ENCODE measurements around the gene CASKIN2.

CASKIN2 gene

GRCh38 chr17:75518201-75518600, 2.9 kb upstream of the CASKIN2 start:
- no peak for DNase-seq

- DNase-seq: no peak
Measured at GRCh38 chr17:75517297-75517865, 2.0 kb upstream of the CASKIN2 start.

GRCh38 chr17:75516619-75517296, 1.4 kb upstream of the CASKIN2 start:
- peak; percentile 47 for DNase-seq

GRCh38 chr17:75516255-75516618, 900 bp upstream of the CASKIN2 start, which contains the start of gene TSEN54:
TSS of gene TSEN54 (plus strand) at chr17:75516528. CDS start at chr17:75516561, 33 bp downstream.
- DNase-seq: peak; percentile 98

GRCh38 chr17:75514919-75515495, 330 bp downstream of the CASKIN2 start:
- DNase-seq: no peak

GRCh38 chr17:75514299-75514918, 928 bp downstream of the CASKIN2 start:
- DNase-seq: no peak

GRCh38 chr17:75513641-75514000, 1.7 kb downstream of the CASKIN2 start:
- DNase-seq: no peak

GRCh38 chr17:75512926-75513640, 2.3 kb downstream of the CASKIN2 start:
- no peak for DNase-seq

GRCh38 chr17:75511610-75512575, 3.4 kb downstream of the CASKIN2 start:
- no peak for DNase-seq

GRCh38 chr17:75511270-75511609, 4.1 kb downstream of the CASKIN2 start:
- no peak for DNase-seq

- no peak for DNase-seq
Measured at GRCh38 chr17:75509528-75510258, 5.6 kb downstream of the CASKIN2 start.

GRCh38 chr17:75508931-75509361, 6.4 kb downstream of the CASKIN2 start:
- no peak for DNase-seq

GRCh38 chr17:75507733-75508719, 7.3 kb downstream of the CASKIN2 start:
- no peak for DNase-seq

- DNase-seq: no peak
Measured at GRCh38 chr17:75506888-75507287, 8.4 kb downstream of the CASKIN2 start.

GRCh38 chr17:75506134-75506533, 9.2 kb downstream of the CASKIN2 start:
- no peak for DNase-seq

- no peak for DNase-seq
Measured at GRCh38 chr17:75505640-75506039, 9.7 kb downstream of the CASKIN2 start.

GRCh38 chr17:75505152-75505409, 10.3 kb downstream of the CASKIN2 start:
- no peak for DNase-seq

GRCh38 chr17:75504347-75505151, 10.8 kb downstream of the CASKIN2 start:
- DNase-seq: no peak

GRCh38 chr17:75503976-75504346, 11.4 kb downstream of the CASKIN2 start:
- no peak for DNase-seq
